ENCODE measurements around the gene SPRY2.

Gene SPRY2

DNA sequence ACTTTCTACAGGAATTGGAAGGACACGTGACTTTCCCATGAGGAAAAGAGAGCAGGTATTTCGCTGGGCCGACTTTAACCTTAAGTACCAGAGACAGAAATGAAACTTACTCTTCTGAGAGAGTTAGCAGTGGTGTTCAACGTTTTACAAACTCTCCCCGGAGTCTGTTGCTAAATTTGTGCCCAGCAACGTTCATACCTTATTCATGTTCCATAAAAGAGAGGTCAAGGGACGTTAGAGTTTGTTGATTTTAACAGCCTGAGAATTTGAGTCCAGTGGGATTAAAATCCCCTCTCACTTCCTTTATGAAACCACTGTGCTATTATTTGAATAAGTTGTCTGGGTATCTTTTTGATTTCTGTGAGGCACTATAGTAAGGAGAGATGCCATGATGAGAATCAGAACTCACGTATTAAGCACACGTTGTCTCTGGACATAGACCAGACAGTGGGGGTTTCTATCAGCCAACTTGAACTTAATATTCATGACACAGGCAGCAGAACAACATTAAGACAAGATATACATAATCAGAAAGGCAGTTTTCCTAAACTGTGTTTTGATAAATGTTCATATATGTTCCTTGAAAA, 33.4 kb downstream of the SPRY2 start:
- Histone ChIP-seq H3K4me1 (ENCODE audit: control insufficient read depth, insufficient read depth, low read depth, low read length) (no peaks in the 10 kb centered on the region), H2BK120ac (ENCODE audit: low read depth, low read length) (no peak overlapping the region), H3K27me3 (ENCODE audit: control insufficient read depth in 1 of 2, insufficient read depth in 1 of 2, low read length in 2 of 2) (no peaks in the 10 kb centered on the region), H3K14ac (ENCODE audit: low read length in 2 of 2) (no peak overlapping the region), H2BK15ac (ENCODE audit: low read depth, poor library complexity, severe bottlenecking) (no peak overlapping the region), H3K4me2 (ENCODE audit: low read length, poor library complexity, severe bottlenecking) (no peak overlapping the region), H3K4ac (ENCODE audit: low read depth in 1 of 2, low read length in 2 of 2) (no peak overlapping the region), H4K8ac (ENCODE audit: low read length) (no peak overlapping the region), H3K4me3 (ENCODE audit: insufficient read depth in 1 of 2, low read depth in 1 of 2, low read length in 2 of 2) (peak overlapping the region in 1 of 2 experiments; percentile 61), H3K9me3 (ENCODE audit: control insufficient read depth, low read length) (no peaks in the 10 kb centered on the region), H2BK12ac (ENCODE audit: low read length in 2 of 2) (no peak overlapping the region), H3K18ac (ENCODE audit: low read depth in 1 of 2, low read length in 2 of 2) (no peak overlapping the region), H3K9ac (ENCODE audit: low read length) (peak overlapping the region; percentile 81), H3K27ac (ENCODE audit: low read length, poor library complexity, severe bottlenecking) (no peak overlapping the region), H4K91ac (ENCODE audit: low read length) (no peak overlapping the region), H2BK5ac (ENCODE audit: low read depth, low read length, poor library complexity, severe bottlenecking) (no peak overlapping the region), H3K36me3 (ENCODE audit: control insufficient read depth in 1 of 2, insufficient read depth in 2 of 2, low read depth in 1 of 2, low read length in 2 of 2) (no peaks in the 10 kb centered on the region), H2AFZ (ENCODE audit: low read depth, low read length) (no peak overlapping the region), H2AK5ac (ENCODE audit: low read length, severe bottlenecking) (no peak overlapping the region), H3K79me1 (replicated peaks; ENCODE audit: low read length, poor library complexity, severe bottlenecking) (no peaks in the 10 kb centered on the region), H3K23ac (ENCODE audit: low read length in 2 of 2) (no peak overlapping the region)
- DNase-seq = no peak
- WGBS = 81% methylated on average over 6 of the region's 9 CpGs

- Histone ChIP-seq H3K4me2 (ENCODE audit: low read length, poor library complexity, severe bottlenecking) (no peak overlapping the region), H3K4me1 (ENCODE audit: control insufficient read depth, insufficient read depth, low read depth, low read length) (no peaks in the 10 kb centered on the region), H3K4ac (ENCODE audit: low read depth in 1 of 2, low read length in 2 of 2) (no peak overlapping the region), H3K9me3 (ENCODE audit: control insufficient read depth, low read length) (no peaks in the 10 kb centered on the region), H3K4me3 (ENCODE audit: insufficient read depth in 1 of 2, low read depth in 1 of 2, low read length in 2 of 2) (peak overlapping the region in 1 of 2 experiments; percentile 38), H2AK5ac (ENCODE audit: low read length, severe bottlenecking) (no peak overlapping the region), H2BK12ac (ENCODE audit: low read length in 2 of 2) (no peak overlapping the region), H2BK15ac (ENCODE audit: low read depth, poor library complexity, severe bottlenecking) (no peak overlapping the region), H4K8ac (ENCODE audit: low read length) (no peak overlapping the region), H2AFZ (ENCODE audit: low read depth, low read length) (no peak overlapping the region), H3K36me3 (ENCODE audit: control insufficient read depth in 1 of 2, insufficient read depth in 2 of 2, low read depth in 1 of 2, low read length in 2 of 2) (no peaks in the 10 kb centered on the region), H4K91ac (ENCODE audit: low read length) (no peak overlapping the region), H2BK5ac (ENCODE audit: low read depth, low read length, poor library complexity, severe bottlenecking) (no peak overlapping the region), H3K27ac (ENCODE audit: low read length, poor library complexity, severe bottlenecking) (no peak overlapping the region), H3K23ac (ENCODE audit: low read length in 2 of 2) (no peak overlapping the region), H3K9ac (ENCODE audit: low read length) (peak overlapping the region; percentile 81), H2BK120ac (ENCODE audit: low read depth, low read length) (no peak overlapping the region), H3K18ac (ENCODE audit: low read depth in 1 of 2, low read length in 2 of 2) (no peak overlapping the region), H3K79me1 (replicated peaks; ENCODE audit: low read length, poor library complexity, severe bottlenecking) (no peaks in the 10 kb centered on the region), H3K27me3 (ENCODE audit: control insufficient read depth in 1 of 2, insufficient read depth in 1 of 2, low read length in 2 of 2) (no peaks in the 10 kb centered on the region), H3K14ac (ENCODE audit: low read length in 2 of 2) (no peak overlapping the region)
- WGBS = 100% methylated on average over 1 of the region's 3 CpGs
- no peak for DNase-seq
These were observed 34.5 kb downstream of the SPRY2 start for GRCh38 chr13:80306337-80306972.

- 89% methylated on average over 1 of the region's 1 CpG for WGBS
- Histone ChIP-seq H3K9me3 (ENCODE audit: control insufficient read depth, low read length) (no peaks in the 10 kb centered on the region), H2AK5ac (ENCODE audit: low read length, severe bottlenecking) (no peak overlapping the region), H4K8ac (ENCODE audit: low read length) (no peak overlapping the region), H2BK5ac (ENCODE audit: low read depth, low read length, poor library complexity, severe bottlenecking) (no peak overlapping the region), H3K36me3 (ENCODE audit: control insufficient read depth in 1 of 2, insufficient read depth in 2 of 2, low read depth in 1 of 2, low read length in 2 of 2) (no peaks in the 10 kb centered on the region), H3K4ac (ENCODE audit: low read depth in 1 of 2, low read length in 2 of 2) (no peak overlapping the region), H2AFZ (ENCODE audit: low read depth, low read length) (no peak overlapping the region), H3K4me3 (ENCODE audit: insufficient read depth in 1 of 2, low read depth in 1 of 2, low read length in 2 of 2) (peak overlapping the region in 1 of 2 experiments; percentile 38), H2BK15ac (ENCODE audit: low read depth, poor library complexity, severe bottlenecking) (no peak overlapping the region), H3K4me2 (ENCODE audit: low read length, poor library complexity, severe bottlenecking) (no peak overlapping the region), H4K91ac (ENCODE audit: low read length) (no peak overlapping the region), H3K27me3 (ENCODE audit: control insufficient read depth in 1 of 2, insufficient read depth in 1 of 2, low read length in 2 of 2) (no peaks in the 10 kb centered on the region), H3K23ac (ENCODE audit: low read length in 2 of 2) (no peak overlapping the region), H2BK120ac (ENCODE audit: low read depth, low read length) (no peak overlapping the region), H3K9ac (ENCODE audit: low read length) (peak overlapping the region; percentile 81), H3K79me1 (replicated peaks; ENCODE audit: low read length, poor library complexity, severe bottlenecking) (no peaks in the 10 kb centered on the region), H3K18ac (ENCODE audit: low read depth in 1 of 2, low read length in 2 of 2) (no peak overlapping the region), H2BK12ac (ENCODE audit: low read length in 2 of 2) (no peak overlapping the region), H3K14ac (ENCODE audit: low read length in 2 of 2) (no peak overlapping the region), H3K27ac (ENCODE audit: low read length, poor library complexity, severe bottlenecking) (no peak overlapping the region), H3K4me1 (ENCODE audit: control insufficient read depth, insufficient read depth, low read depth, low read length) (no peaks in the 10 kb centered on the region)
- DNase-seq = no peak
These were observed 35.2 kb downstream of the SPRY2 start for GRCh38 chr13:80305737-80306136.

DNA sequence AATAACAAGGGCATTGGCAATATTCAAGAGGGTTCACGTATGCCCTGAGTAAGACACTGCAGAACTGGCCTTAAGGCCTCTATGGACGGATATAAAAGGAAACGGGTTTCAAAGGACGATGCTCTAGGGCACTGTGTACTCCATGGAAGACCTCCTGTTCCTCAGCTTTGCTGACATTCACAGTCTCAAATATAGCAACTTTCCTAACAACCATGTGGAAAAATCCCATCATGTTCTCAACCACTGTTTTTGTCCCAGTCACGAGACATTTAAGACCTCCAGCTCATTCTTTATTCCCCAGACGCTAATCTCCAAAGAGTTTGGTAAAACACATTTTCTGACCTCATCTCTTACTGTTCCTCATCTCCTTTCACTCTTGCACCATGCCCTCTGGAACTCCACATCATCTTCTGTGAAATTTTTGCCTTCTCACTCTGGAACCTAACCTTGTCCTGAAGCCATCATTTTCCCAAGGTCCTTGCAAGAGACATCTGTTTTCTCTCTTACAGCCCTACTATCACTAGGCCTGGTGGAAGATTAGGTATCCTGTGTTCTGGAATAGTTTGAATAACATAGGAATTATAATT, 37.6 kb downstream of the SPRY2 start:
- Histone ChIP-seq H3K4ac (ENCODE audit: low read depth in 1 of 2, low read length in 2 of 2) (no peak overlapping the region), H3K4me2 (ENCODE audit: low read length, poor library complexity, severe bottlenecking) (no peak overlapping the region), H2BK15ac (ENCODE audit: low read depth, poor library complexity, severe bottlenecking) (no peak overlapping the region), H3K4me1 (ENCODE audit: control insufficient read depth, insufficient read depth, low read depth, low read length) (no peaks in the 10 kb centered on the region), H3K27me3 (ENCODE audit: control insufficient read depth in 1 of 2, insufficient read depth in 1 of 2, low read length in 2 of 2) (no peaks in the 10 kb centered on the region), H2AK5ac (ENCODE audit: low read length, severe bottlenecking) (no peak overlapping the region), H3K27ac (ENCODE audit: low read length, poor library complexity, severe bottlenecking) (no peak overlapping the region), H3K4me3 (ENCODE audit: insufficient read depth in 1 of 2, low read depth in 1 of 2, low read length in 2 of 2) (no peak overlapping the region), H3K23ac (ENCODE audit: low read length in 2 of 2) (no peak overlapping the region), H3K9me3 (ENCODE audit: control insufficient read depth, low read length) (no peaks in the 10 kb centered on the region), H3K79me1 (replicated peaks; ENCODE audit: low read length, poor library complexity, severe bottlenecking) (no peaks in the 10 kb centered on the region), H3K14ac (ENCODE audit: low read length in 2 of 2) (no peak overlapping the region), H3K36me3 (ENCODE audit: control insufficient read depth in 1 of 2, insufficient read depth in 2 of 2, low read depth in 1 of 2, low read length in 2 of 2) (no peaks in the 10 kb centered on the region), H2BK12ac (ENCODE audit: low read length in 2 of 2) (no peak overlapping the region), H3K18ac (ENCODE audit: low read depth in 1 of 2, low read length in 2 of 2) (no peak overlapping the region), H2BK120ac (ENCODE audit: low read depth, low read length) (no peak overlapping the region), H3K9ac (ENCODE audit: low read length) (peak overlapping the region; percentile 41), H2BK5ac (ENCODE audit: low read depth, low read length, poor library complexity, severe bottlenecking) (no peak overlapping the region), H4K91ac (ENCODE audit: low read length) (no peak overlapping the region), H4K8ac (ENCODE audit: low read length) (no peak overlapping the region), H2AFZ (ENCODE audit: low read depth, low read length) (no peak overlapping the region)
- 86% methylated on average over 6 of the region's 6 CpGs for WGBS
- DNase-seq = no peak

Measured in mesenchymal stem cell (in vitro differentiated cells and primary cell).